Type B pancreatic cell (in vitro differentiated cells): Measurements from ENCODE around the gene COX4I2. TPM values are rescaled to one million over a fixed set of nuclear protein-coding genes. Genes with fewer than 3 reads are reported as not detected.

ENCODE experiments used
- DNase-seq: peaks from one replicate; pipeline ENCODE4 v3.0.0; 2021; ENCODE audit warnings: mixed read lengths; ENCODE audit not compliant: unreplicated experiment; ENCODE audit errors: extremely low spot score
- H3K27ac Mint-ChIP-seq: 2 replicates; pipeline ENCODE4 v1.8.0; 2021; ENCODE audit warnings: mild to moderate bottlenecking, mixed read lengths
- H3K27me3 Mint-ChIP-seq: 2 replicates; pipeline ENCODE4 v1.8.0; 2021; ENCODE audit warnings: mixed read lengths
- H3K36me3 Mint-ChIP-seq: 2 replicates; pipeline ENCODE4 v1.8.0; 2021; ENCODE audit warnings: mixed read lengths
- H3K4me1 Mint-ChIP-seq: one replicate; pipeline ENCODE4 v1.8.0; 2021; ENCODE audit warnings: mixed read lengths; ENCODE audit not compliant: unreplicated experiment
- H3K4me3 Mint-ChIP-seq: 2 replicates; pipeline ENCODE4 v1.8.0; 2021; ENCODE audit warnings: mild to moderate bottlenecking, mixed read lengths
- H3K9me3 Mint-ChIP-seq: 2 replicates; pipeline ENCODE4 v1.8.0; 2021; ENCODE audit warnings: mixed read lengths
- CTCF ChIP-seq: fragments of 200-600 bp; sonication (generic); conservative IDR thresholded peaks from 2 replicates; pipeline ENCODE4 v1.5.0; 2021; ENCODE audit warnings: antibody characterized with exemption, mild to moderate bottlenecking
- total RNA-seq: library from RNA; stranded (reverse); gene quantifications from 2 replicates; pipeline ENCODE4 v1.2.1, GENCODE V29; 2021; ENCODE audit warnings: low replicate concordance

The COX4I2 gene
- total RNA-seq, 1 donor from 2014 or later, result not detected

- Mint-ChIP-seq H3K27ac (peak overlapping the region; percentile 90), H3K9me3 (no peaks in the 10 kb centered on the region), H3K4me1 (peaks cover 58% of the 10 kb centered on the region), H3K27me3 (no peaks in the 10 kb centered on the region), H3K4me3 (peak overlapping the region; percentile 40), H3K36me3 (peaks cover 14% of the 10 kb centered on the region)
- DNase-seq, result no peak
- no peak for TF ChIP-seq CTCF
Measured at GRCh38 chr20:31663838-31664695, 26.4 kb downstream of the COX4I2 start.

- H3K36me3 Mint-ChIP-seq, result peaks cover 19% of the 10 kb centered on the region
- no peaks in the 10 kb centered on the region for H3K27me3 Mint-ChIP-seq
- H3K27ac Mint-ChIP-seq, result peak overlapping the region; percentile 90
- H3K4me3 Mint-ChIP-seq, result peak overlapping the region; percentile 17
- no peak for DNase-seq
- H3K9me3 Mint-ChIP-seq, result no peaks in the 10 kb centered on the region
- TF ChIP-seq CTCF, result no peak
- peaks cover 63% of the 10 kb centered on the region for H3K4me1 Mint-ChIP-seq
Measured at GRCh38 chr20:31664696-31665354, 27.1 kb downstream of the COX4I2 start.

- Mint-ChIP-seq H3K4me1 (peaks cover 68% of the 10 kb centered on the region), H3K4me3 (no peak overlapping the region), H3K27ac (peak overlapping the region; percentile 90), H3K27me3 (no peaks in the 10 kb centered on the region), H3K36me3 (peaks cover 22% of the 10 kb centered on the region), H3K9me3 (no peaks in the 10 kb centered on the region)
- TF ChIP-seq CTCF, result no peak
- DNase-seq, result no peak
Measured at GRCh38 chr20:31665753-31666152, 28.0 kb downstream of the COX4I2 start.

- Mint-ChIP-seq H3K27ac (peak overlapping the region; percentile 90), H3K9me3 (no peaks in the 10 kb centered on the region), H3K4me3 (no peak overlapping the region), H3K36me3 (peaks cover 25% of the 10 kb centered on the region), H3K4me1 (peaks cover 65% of the 10 kb centered on the region), H3K27me3 (no peaks in the 10 kb centered on the region)
- no peak for DNase-seq
- no peak for TF ChIP-seq CTCF
Measured at GRCh38 chr20:31666258-31667042, 28.7 kb downstream of the COX4I2 start.
